Endodermal cell (in vitro differentiated cells): ENCODE data around the gene RSAD2. TPM values are rescaled to one million over a fixed set of nuclear protein-coding genes. Genes with fewer than 3 reads are reported as not detected.

Experiments
- DNase-seq: peaks from one replicate; pipeline ENCODE4 v3.0.0-alpha.2; 2017
- H3K27ac ChIP-seq: 2 replicates; pipeline ENCODE4 v1.5.1; 2013; ENCODE audit warnings: mild to moderate bottlenecking, low read depth, low read length, moderate library complexity
- H3K27me3 ChIP-seq: 2 replicates; pipeline ENCODE4 v1.6.1; 2013; ENCODE audit warnings: mild to moderate bottlenecking, low read length, moderate library complexity; ENCODE audit not compliant: insufficient read depth, control insufficient read depth, poor library complexity, severe bottlenecking
- H3K36me3 ChIP-seq: 2 replicates; pipeline ENCODE4 v1.7.0; 2013; ENCODE audit warnings: mild to moderate bottlenecking, low read length, moderate library complexity; ENCODE audit not compliant: control insufficient read depth, insufficient read depth
- H3K4me1 ChIP-seq: one replicate; pipeline ENCODE4 v1.7.0; 2013; ENCODE audit warnings: low read length; ENCODE audit not compliant: control insufficient read depth, insufficient read depth
- H3K4me3 ChIP-seq: 2 replicates; pipeline ENCODE4 v1.5.1; 2013; ENCODE audit warnings: mild to moderate bottlenecking, low read length, moderate library complexity
- H3K9ac ChIP-seq: 2 replicates; pipeline ENCODE4 v1.6.1; 2013; ENCODE audit warnings: mild to moderate bottlenecking, low read length, moderate library complexity; ENCODE audit not compliant: poor library complexity, severe bottlenecking; ENCODE audit errors: extremely low read depth
- H3K9me3 ChIP-seq: 2 replicates; pipeline ENCODE4 v1.6.1; 2013; ENCODE audit warnings: mild to moderate bottlenecking, low read length, moderate library complexity; ENCODE audit not compliant: control insufficient read depth
- H3K27ac Mint-ChIP-seq: 2 replicates; pipeline ENCODE4 v1.8.0; 2020; ENCODE audit warnings: mixed read lengths
- H3K27me3 Mint-ChIP-seq: 2 replicates; pipeline ENCODE4 v1.8.0; 2021; ENCODE audit warnings: mild to moderate bottlenecking, mixed read lengths; ENCODE audit not compliant: insufficient read depth
- H3K36me3 Mint-ChIP-seq: 2 replicates; pipeline ENCODE4 v1.8.0; 2020; ENCODE audit warnings: low read depth, mixed read lengths
- H3K4me1 Mint-ChIP-seq: 2 replicates; pipeline ENCODE4 v1.8.0; 2020; ENCODE audit warnings: mixed read lengths
- H3K4me3 Mint-ChIP-seq: 2 replicates; pipeline ENCODE4 v1.8.0; 2020; ENCODE audit warnings: mild to moderate bottlenecking, moderate library complexity, mixed read lengths
- H3K9me3 Mint-ChIP-seq: 2 replicates; pipeline ENCODE4 v1.8.0; 2020; ENCODE audit warnings: mild to moderate bottlenecking, mixed read lengths
- CTCF ChIP-seq: fragments of 200-600 bp; sonication (generic); conservative IDR thresholded peaks from 2 replicates; pipeline ENCODE4 v1.5.0; 2021; ENCODE audit warnings: antibody characterized with exemption, mild to moderate bottlenecking
- WGBS, 2 experiments: methylation state at CpG; one replicate each; pipeline versions ENCODE4 v1.1.5 to v1.1.7; 2013; ENCODE audit warnings: missing lambda C conversion rate in 2 of 2, mixed read lengths in 1 of 2; ENCODE audit not compliant: insufficient coverage in 1 of 2, insufficient read length in 1 of 2; 5-methylcytosine and 5-hydroxymethylcytosine counted together
- total RNA-seq, 2 donors: library from RNA; stranded (reverse); fragmentation: NEBNext Ultra II Directional in 1 of 2; extraction: Animal tissue kit (Norgen Biotek cat#: 25700) in 1 of 2; gene quantifications; 2 replicates in 1 of 2; 3 replicates in 1 of 2; pipeline ENCODE4 v1.2.1, GENCODE V29; 2021

Gene RSAD2
- total RNA-seq, 2 donors from 2014 or later = 0.35 to 0.75 TPM

GRCh38 chr2:6917071-6917760 is 39.6 kb downstream of the RSAD2 start, which contains the start of gene RNF144A:
Gene RNF144A, plus strand, starts transcription at chr2:6917412. Its CDS starts 79,515 bp downstream, at chr2:6996927.
- Histone ChIP-seq H3K9ac (peak within 1 kb of the TSS; percentile 55), H3K4me1 (no peaks in the 10 kb centered on the region), H3K36me3 (no peaks in the 10 kb centered on the region), H3K9me3 (no peaks in the 10 kb centered on the region), H3K27ac (peak within 1 kb of the TSS; percentile 70), H3K27me3 (peaks cover 11% of the 10 kb centered on the region), H3K4me3 (peak within 1 kb of the TSS; percentile 77)
- Mint-ChIP-seq H3K9me3 (peaks cover 4% of the 10 kb centered on the region), H3K27me3 (peaks cover 43% of the 10 kb centered on the region), H3K4me1 (peaks cover 10% of the 10 kb centered on the region), H3K4me3 (peak within 1 kb of the TSS; percentile 57), H3K36me3 (peaks cover 3% of the 10 kb centered on the region), H3K27ac (peak within 1 kb of the TSS; percentile 68)
- 2% methylated on average over 15 to 90 of the region's 90 CpGs for WGBS, 2 experiments
- DNase-seq = peak; percentile 89
- peak; percentile 67 for TF ChIP-seq CTCF

DNA sequence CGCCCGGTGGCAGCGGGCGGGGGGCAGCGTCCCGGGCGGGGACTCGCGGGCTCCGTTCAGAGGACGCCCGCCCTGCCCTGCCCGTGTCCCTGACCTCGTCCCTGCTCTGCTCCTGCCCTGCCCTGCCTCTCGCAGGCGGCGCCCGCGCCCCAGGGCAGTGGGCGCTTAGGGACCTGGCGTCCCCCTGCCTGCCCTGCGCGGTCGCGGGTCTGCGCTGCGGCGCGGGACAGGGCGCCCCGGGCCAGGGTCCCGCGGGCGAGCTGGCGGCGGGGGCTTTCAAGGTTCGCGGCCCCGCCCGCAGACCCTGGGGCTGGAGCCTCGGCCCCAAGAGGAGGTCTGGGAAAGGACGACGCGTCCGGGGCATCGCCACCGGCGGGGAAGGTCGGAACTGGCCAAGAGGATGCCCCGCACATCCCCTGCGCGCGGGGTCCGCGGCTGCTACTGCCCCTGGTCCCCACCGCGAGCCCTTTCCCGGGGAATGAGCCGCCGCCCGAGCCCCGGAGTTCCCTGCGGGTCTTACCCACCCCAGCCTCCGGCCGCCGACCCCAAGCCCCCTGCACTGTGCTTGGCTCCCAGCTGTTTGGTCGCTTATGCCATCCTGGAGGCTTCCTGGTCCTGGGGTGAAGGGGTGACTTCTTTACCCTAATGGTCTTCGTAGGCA is 40.3 kb downstream of the RSAD2 start:
- Mint-ChIP-seq H3K4me3 (peak overlapping the region; percentile 57), H3K27me3 (peaks cover 37% of the 10 kb centered on the region), H3K27ac (no peak overlapping the region), H3K36me3 (peaks cover 3% of the 10 kb centered on the region), H3K9me3 (peaks cover 4% of the 10 kb centered on the region), H3K4me1 (peaks cover 10% of the 10 kb centered on the region)
- peak; percentile 81 for DNase-seq
- Histone ChIP-seq H3K36me3 (no peaks in the 10 kb centered on the region), H3K4me3 (peak overlapping the region; percentile 77), H3K9me3 (no peaks in the 10 kb centered on the region), H3K4me1 (no peaks in the 10 kb centered on the region), H3K27ac (no peak overlapping the region), H3K9ac (peak overlapping the region; percentile 55), H3K27me3 (peaks cover 11% of the 10 kb centered on the region)
- 0 to 1% methylated on average over 19 to 68 of the region's 68 CpGs for WGBS, 2 experiments
- peak; percentile 33 for TF ChIP-seq CTCF

GRCh38 chr2:6919901-6920742 is 42.5 kb downstream of the RSAD2 start:
- Histone ChIP-seq H3K9ac (no peak overlapping the region), H3K4me1 (no peaks in the 10 kb centered on the region), H3K9me3 (no peaks in the 10 kb centered on the region), H3K36me3 (no peaks in the 10 kb centered on the region), H3K27ac (no peak overlapping the region), H3K27me3 (peaks cover 11% of the 10 kb centered on the region), H3K4me3 (no peak overlapping the region)
- no peak for TF ChIP-seq CTCF
- no peak for DNase-seq
- 71 to 81% methylated on average over 1 to 12 of the region's 12 CpGs for WGBS, 2 experiments
- H3K9me3 Mint-ChIP-seq = peaks cover 4% of the 10 kb centered on the region
- H3K4me1 Mint-ChIP-seq = peaks cover 10% of the 10 kb centered on the region
- H3K4me3 Mint-ChIP-seq = no peak overlapping the region
- no peak overlapping the region for H3K27ac Mint-ChIP-seq
- H3K27me3 Mint-ChIP-seq = peaks cover 27% of the 10 kb centered on the region
- H3K36me3 Mint-ChIP-seq = peaks cover 3% of the 10 kb centered on the region
